MM.1S (cell line): ENCODE data around the gene GAA.

ENCODE experiments used
- DNase-seq: peaks from one replicate; pipeline ENCODE4 v3.0.0-alpha.2; 2015
- H2AFZ ChIP-seq: fragments of 300-600 bp; sonication (generic); 2 replicates; pipeline ENCODE4 v1.6.0; 2016; ENCODE audit warnings: antibody characterized with exemption, low read length
- H3F3A ChIP-seq: fragments of 300-600 bp; sonication (generic); 2 replicates; pipeline ENCODE4 v1.6.1; 2016; ENCODE audit warnings: mild to moderate bottlenecking, antibody characterized with exemption, low read length, moderate library complexity, mixed read lengths; ENCODE audit not compliant: insufficient read depth
- H3K27ac ChIP-seq: fragments of 300-600 bp; sonication (generic); 2 replicates; pipeline ENCODE4 v1.5.1; 2016; ENCODE audit warnings: mild to moderate bottlenecking, low read length
- H3K27me3 ChIP-seq: fragments of 300-600 bp; sonication (generic); replicated peaks from 2 replicates; pipeline ENCODE4 v1.6.0; 2016; ENCODE audit warnings: low read length; ENCODE audit not compliant: insufficient read depth
- H3K36me3 ChIP-seq: fragments of 300-600 bp; sonication (generic); replicated peaks from 2 replicates; pipeline ENCODE4 v1.6.1; 2016; ENCODE audit warnings: mild to moderate bottlenecking, low read length, mixed read lengths; ENCODE audit not compliant: insufficient read depth
- H3K4me1 ChIP-seq: fragments of 300-600 bp; sonication (generic); 2 replicates; pipeline ENCODE4 v1.6.1; 2016; ENCODE audit warnings: low read length, mixed read lengths
- H3K4me2 ChIP-seq: fragments of 300-600 bp; sonication (generic); 2 replicates; pipeline ENCODE4 v1.6.0; 2016; ENCODE audit warnings: low read depth, low read length
- H3K4me3 ChIP-seq: fragments of 300-600 bp; sonication (generic); 2 replicates; pipeline ENCODE4 v1.5.1; 2016; ENCODE audit warnings: low read length, mixed read lengths
- H3K79me2 ChIP-seq: fragments of 300-600 bp; sonication (generic); 2 replicates; pipeline ENCODE4 v1.6.1; 2016; ENCODE audit warnings: mixed run types, low read length, mixed read lengths
- H3K9ac ChIP-seq: fragments of 300-600 bp; sonication (generic); 2 replicates; pipeline ENCODE4 v1.6.1; 2016; ENCODE audit warnings: low read length, mixed read lengths
- H3K9me2 ChIP-seq: fragments of 300-600 bp; sonication (generic); replicated peaks from 2 replicates; pipeline ENCODE4 v1.6.1; 2016; ENCODE audit warnings: mild to moderate bottlenecking, low read length, mixed read lengths; ENCODE audit not compliant: insufficient read depth
- H3K9me3 ChIP-seq: fragments of 300-600 bp; sonication (generic); replicated peaks from 2 replicates; pipeline ENCODE4 v1.6.1; 2016; ENCODE audit warnings: mild to moderate bottlenecking, low read length, mixed read lengths; ENCODE audit not compliant: insufficient read depth
- H4K20me1 ChIP-seq: fragments of 300-600 bp; sonication (generic); 2 replicates; pipeline ENCODE4 v1.6.1; 2016; ENCODE audit warnings: mild to moderate bottlenecking, low read length, moderate library complexity, mixed read lengths; ENCODE audit not compliant: insufficient read depth
- CTCF ChIP-seq: fragments of 300-600 bp; sonication (generic); IDR thresholded peaks from 2 replicates; pipeline ENCODE4 v1.5.1; 2016; ENCODE audit warnings: antibody characterized with exemption, low read length, mixed read lengths
- EZH2 ChIP-seq: fragments of 300-600 bp; sonication (generic); optimal IDR thresholded peaks from 2 replicates; pipeline ENCODE3; 2017; ENCODE audit warnings: low read depth, mild to moderate bottlenecking, antibody characterized with exemption, low read length, mixed read lengths
- EZH2phosphoT487 ChIP-seq: fragments of 300-600 bp; sonication (generic); IDR thresholded peaks from 2 replicates; pipeline ENCODE4 v1.6.1; 2018; ENCODE audit warnings: antibody characterized with exemption, low read length

The GAA gene

GRCh38 chr17:80130992-80131391 is 29.6 kb downstream of the GAA start:
- H3K4me1 ChIP-seq, result peaks cover 8% of the 10 kb centered on the region; the same call in 1 of the 2 replicates
- H2AFZ ChIP-seq, result no peak overlapping the region
- no peak overlapping the region for H3K27ac ChIP-seq
- no peak for DNase-seq
- no peaks in the 10 kb centered on the region; the same call in 1 of the 2 replicates for H3F3A ChIP-seq
- H3K4me3 ChIP-seq, result no peak overlapping the region
- no peak overlapping the region for H3K4me2 ChIP-seq
- peaks cover 23% of the 10 kb centered on the region for H3K27me3 ChIP-seq
- no peaks in the 10 kb centered on the region for H4K20me1 ChIP-seq
- H3K9me3 ChIP-seq, result no peaks in the 10 kb centered on the region
- TF ChIP-seq EZH2phosphoT487 (no peak), CTCF (no peak), EZH2 (no peak)
- no peaks in the 10 kb centered on the region for H3K9me2 ChIP-seq
- H3K9ac ChIP-seq, result no peak overlapping the region
- H3K36me3 ChIP-seq, result no peaks in the 10 kb centered on the region; the same call in 1 of the 2 replicates
- no peaks in the 10 kb centered on the region for H3K79me2 ChIP-seq

GRCh38 chr17:80132906-80133625 is 31.7 kb downstream of the GAA start:
- Histone ChIP-seq H3K27ac (no peak overlapping the region), H3K36me3 (peaks cover 7% of the 10 kb centered on the region; the same call in 1 of the 2 replicates), H2AFZ (no peak overlapping the region), H3K9me2 (no peaks in the 10 kb centered on the region), H3F3A (no peaks in the 10 kb centered on the region; the same call in 1 of the 2 replicates), H3K9ac (no peak overlapping the region), H3K4me3 (no peak overlapping the region), H3K27me3 (peaks cover 8% of the 10 kb centered on the region; the same call in 1 of the 2 replicates), H4K20me1 (no peaks in the 10 kb centered on the region), H3K9me3 (no peaks in the 10 kb centered on the region), H3K4me2 (no peak overlapping the region), H3K4me1 (peaks cover 8% of the 10 kb centered on the region; the same call in 1 of the 2 replicates), H3K79me2 (no peaks in the 10 kb centered on the region)
- TF ChIP-seq EZH2 (no peak), CTCF (no peak), EZH2phosphoT487 (no peak)
- no peak for DNase-seq

DNA sequence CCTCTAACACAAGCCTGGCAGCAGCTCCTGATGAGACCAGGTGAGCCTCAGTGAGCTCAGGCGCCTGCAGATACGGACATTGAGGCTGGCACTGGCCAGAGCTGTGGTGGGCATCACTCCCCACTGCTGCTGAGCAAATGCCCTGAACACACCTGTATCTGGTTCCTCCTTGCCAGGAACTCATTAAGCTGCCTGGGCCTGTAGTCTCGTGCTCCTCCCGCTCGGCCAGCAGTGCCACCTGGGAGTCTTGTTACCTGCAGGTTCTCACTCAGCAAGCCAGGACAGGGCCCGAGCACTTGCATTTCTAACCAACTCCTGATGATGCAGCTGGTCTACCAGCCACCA is 32.2 kb downstream of the GAA start:
- H3K4me3 ChIP-seq, result no peak overlapping the region
- H4K20me1 ChIP-seq, result no peaks in the 10 kb centered on the region
- H3K27ac ChIP-seq, result no peak overlapping the region
- H3K9me3 ChIP-seq, result no peaks in the 10 kb centered on the region
- H3K4me2 ChIP-seq, result no peak overlapping the region
- H2AFZ ChIP-seq, result no peak overlapping the region
- no peak for TF ChIP-seq EZH2phosphoT487
- TF ChIP-seq EZH2, result no peak
- TF ChIP-seq CTCF, result no peak
- H3K79me2 ChIP-seq, result no peaks in the 10 kb centered on the region
- H3K27me3 ChIP-seq, result peaks cover 3% of the 10 kb centered on the region; the same call in 1 of the 2 replicates
- H3K9ac ChIP-seq, result no peak overlapping the region
- no peaks in the 10 kb centered on the region for H3K9me2 ChIP-seq
- H3K4me1 ChIP-seq, result peaks cover 8% of the 10 kb centered on the region; the same call in 1 of the 2 replicates
- no peaks in the 10 kb centered on the region; the same call in 1 of the 2 replicates for H3F3A ChIP-seq
- peaks cover 10% of the 10 kb centered on the region; the same call in 1 of the 2 replicates for H3K36me3 ChIP-seq
- no peak for DNase-seq
